Upper lobe of left lung (tissue), 6 donors: ENCODE data around the gene TTC5. TPM values are rescaled to one million over a fixed set of nuclear protein-coding genes. Genes with fewer than 3 reads are reported as not detected.

Experiments used
- ATAC-seq, 2 donors: fragments of 200-7000 bp; cut with Tn5 transposase; one replicate each; pipeline ENCODE4 v1.9.1; 2022; ENCODE audit warnings: mild to moderate bottlenecking in 2 of 2, moderate library complexity in 2 of 2; ENCODE audit not compliant: low FRiP score in 2 of 2
- DNase-seq, 2 donors: peaks; one replicate each; pipeline ENCODE4 v3.0.0-alpha.2; 2019 to 2020
- H3K27ac ChIP-seq, 4 donors: fragments of 200-600 bp; sonication (generic); one replicate each; pipeline ENCODE4 v1.5.1; 2016 to 2019
- H3K27me3 ChIP-seq, 4 donors: fragments of 200-600 bp; sonication (generic); one replicate each; pipeline ENCODE4 v1.5.1; 2017 to 2019
- H3K36me3 ChIP-seq, 4 donors: fragments of 200-600 bp; sonication (generic); one replicate each; pipeline ENCODE4 v1.5.1; 2016 to 2019
- H3K4me1 ChIP-seq, 4 donors: fragments of 200-600 bp; sonication (generic); one replicate each; pipeline ENCODE4 v1.5.1; 2018 to 2019
- H3K4me3 ChIP-seq, 4 donors: fragments of 200-600 bp; sonication (generic); one replicate each; pipeline ENCODE4 v1.5.1; 2017 to 2019; ENCODE audit warnings: mild to moderate bottlenecking in 2 of 4, moderate library complexity in 1 of 4
- H3K9me3 ChIP-seq, 4 donors: fragments of 200-600 bp; sonication (generic); one replicate each; pipeline ENCODE4 v1.5.1; 2018 to 2019
- EP300 ChIP-seq, 4 donors: sonication (generic); formaldehyde crosslinking; IDR thresholded peaks; one replicate each; pipeline ENCODE4 v1.5.1; 2017; ENCODE audit warnings: antibody characterized with exemption in 4 of 4, control low read depth in 2 of 4
- POLR2A ChIP-seq, 4 donors: fragments of 450-650 bp; IDR thresholded peaks; one replicate each; pipeline ENCODE4 v1.5.1; 2016 to 2017; ENCODE audit warnings: antibody characterized with exemption in 4 of 4, mild to moderate bottlenecking in 2 of 4
- POLR2AphosphoS5 ChIP-seq, 2 donors: sonication (generic); formaldehyde crosslinking; IDR thresholded peaks; one replicate each; pipeline ENCODE4 v1.5.1; 2017; ENCODE audit warnings: antibody characterized with exemption in 2 of 2
- WGBS, 2 donors: methylation state at CpG; one replicate each; pipeline ENCODE4 v1.1.5; 2017 to 2018; 5-methylcytosine and 5-hydroxymethylcytosine counted together
- total RNA-seq, 6 donors: library from RNA; depleted of rRNA in 4 of 6; stranded (reverse); fragments of >200 nt in 4 of 6; gene quantifications; one replicate each; pipeline versions ENCODE4 v1.1.0 to v1.2.1, GENCODE V29; 2016 to 2021
- TF ChIP-seq, protein P1 (sequence below), 6 experiments: fragments of 450-650 bp in 4 of 6; fragments of 200-600 bp in 2 of 6; sonication (generic) in 2 of 6; IDR thresholded peaks; one replicate each; pipeline ENCODE4 v1.5.1; 2016 to 2019; ENCODE audit warnings: antibody characterized with exemption in 6 of 6
- donor health status: DM: no; HTN: no; CAD: no; lungs with moderate emphysema.
- donor health status: DM: no; HTN: yes; CAD: no; lungs with severe emphysema.

The TTC5 gene
- total RNA-seq, 6 donors from 2014 or later, result 8.1 to 28.4 (median 17.7) TPM

DNA sequence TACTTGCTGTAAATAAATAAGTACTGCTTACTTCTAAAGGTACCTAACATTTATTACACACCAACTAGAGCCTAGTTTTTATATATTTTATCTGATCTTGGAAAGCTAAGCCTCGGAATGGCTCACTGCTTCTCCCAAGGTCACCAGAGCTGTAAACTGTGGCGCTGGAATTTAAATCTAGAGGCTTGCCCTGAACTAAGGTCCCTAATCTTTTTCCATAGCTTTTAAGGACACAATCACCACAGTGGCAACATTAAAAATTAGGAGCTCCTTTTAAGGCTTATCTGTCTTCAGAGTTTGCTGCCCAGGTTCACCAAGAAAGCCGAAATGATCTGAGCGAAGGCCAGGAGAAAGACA lies 26.7 kb upstream of the TTC5 start:
- Histone ChIP-seq H3K27me3 (no peaks in the 10 kb centered on the region), H3K27ac (peak overlapping the region; percentile 80 to 84 (median 82)), H3K9me3 (no peaks in the 10 kb centered on the region), H3K4me3 (peak overlapping the region; percentile 50 to 73 (median 57)), H3K4me1 (peaks cover 12 to 37% (median 19%) of the 10 kb centered on the region in 4 donors), H3K36me3 (peaks cover 0 to 11% (median 4%) of the 10 kb centered on the region in 4 donors)
- no peak for TF ChIP-seq POLR2AphosphoS5 (IDR thresholded peaks at IDR 0.05)
- TF ChIP-seq EP300 (IDR thresholded peaks at IDR 0.05), result no peak
- no peak for TF ChIP-seq POLR2A (IDR thresholded peaks at IDR 0.05)
- TF ChIP-seq, protein P1, sequence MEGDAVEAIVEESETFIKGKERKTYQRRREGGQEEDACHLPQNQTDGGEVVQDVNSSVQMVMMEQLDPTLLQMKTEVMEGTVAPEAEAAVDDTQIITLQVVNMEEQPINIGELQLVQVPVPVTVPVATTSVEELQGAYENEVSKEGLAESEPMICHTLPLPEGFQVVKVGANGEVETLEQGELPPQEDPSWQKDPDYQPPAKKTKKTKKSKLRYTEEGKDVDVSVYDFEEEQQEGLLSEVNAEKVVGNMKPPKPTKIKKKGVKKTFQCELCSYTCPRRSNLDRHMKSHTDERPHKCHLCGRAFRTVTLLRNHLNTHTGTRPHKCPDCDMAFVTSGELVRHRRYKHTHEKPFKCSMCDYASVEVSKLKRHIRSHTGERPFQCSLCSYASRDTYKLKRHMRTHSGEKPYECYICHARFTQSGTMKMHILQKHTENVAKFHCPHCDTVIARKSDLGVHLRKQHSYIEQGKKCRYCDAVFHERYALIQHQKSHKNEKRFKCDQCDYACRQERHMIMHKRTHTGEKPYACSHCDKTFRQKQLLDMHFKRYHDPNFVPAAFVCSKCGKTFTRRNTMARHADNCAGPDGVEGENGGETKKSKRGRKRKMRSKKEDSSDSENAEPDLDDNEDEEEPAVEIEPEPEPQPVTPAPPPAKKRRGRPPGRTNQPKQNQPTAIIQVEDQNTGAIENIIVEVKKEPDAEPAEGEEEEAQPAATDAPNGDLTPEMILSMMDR (IDR thresholded peaks at IDR 0.05), result no peak
- 14% methylated on average over 4 of the region's 4 CpGs for WGBS, 2 donors
- ATAC-seq, result no peak
- no peak for DNase-seq

DNA sequence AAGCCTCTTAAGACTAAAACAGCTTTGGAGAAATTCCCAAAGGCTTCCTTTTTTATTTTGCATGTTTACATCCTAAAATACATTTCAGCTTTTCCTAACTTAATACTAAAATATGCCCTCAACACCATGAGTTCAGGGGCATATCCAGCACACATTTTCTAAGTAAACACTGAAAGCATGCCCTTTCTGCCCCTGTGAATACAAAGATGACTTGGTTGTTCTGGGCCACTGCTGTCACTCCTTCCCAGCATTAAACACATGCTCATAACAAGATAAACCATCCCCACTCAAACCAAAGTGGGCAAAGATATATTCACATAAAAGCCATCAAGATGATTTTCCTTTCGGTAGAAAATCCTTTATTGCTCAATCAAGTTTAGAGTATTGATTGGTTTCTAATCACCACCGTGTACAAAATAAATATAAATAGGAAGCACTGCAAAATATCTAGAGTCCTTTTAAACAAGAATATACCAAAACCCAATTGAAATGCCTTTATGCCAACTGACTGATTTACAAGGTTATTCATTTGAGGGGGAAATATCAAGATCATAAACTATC lies 25.4 kb upstream of the TTC5 start:
- Histone ChIP-seq H3K4me1 (peaks cover 12 to 44% (median 25%) of the 10 kb centered on the region in 4 donors), H3K4me3 (no peak overlapping the region), H3K36me3 (peaks cover 3 to 15% (median 8%) of the 10 kb centered on the region in 4 donors), H3K27me3 (no peaks in the 10 kb centered on the region), H3K9me3 (no peaks in the 10 kb centered on the region), H3K27ac (no peak overlapping the region)
- DNase-seq, result no peak
- no peak for TF ChIP-seq EP300 (IDR thresholded peaks at IDR 0.05)
- TF ChIP-seq, protein P1 (IDR thresholded peaks at IDR 0.05), result no peak
- no peak for TF ChIP-seq POLR2AphosphoS5 (IDR thresholded peaks at IDR 0.05)
- no peak for TF ChIP-seq POLR2A (IDR thresholded peaks at IDR 0.05)
- 55 to 65% methylated on average over 2 of the region's 2 CpGs for WGBS, 2 donors
- no peak for ATAC-seq

DNA sequence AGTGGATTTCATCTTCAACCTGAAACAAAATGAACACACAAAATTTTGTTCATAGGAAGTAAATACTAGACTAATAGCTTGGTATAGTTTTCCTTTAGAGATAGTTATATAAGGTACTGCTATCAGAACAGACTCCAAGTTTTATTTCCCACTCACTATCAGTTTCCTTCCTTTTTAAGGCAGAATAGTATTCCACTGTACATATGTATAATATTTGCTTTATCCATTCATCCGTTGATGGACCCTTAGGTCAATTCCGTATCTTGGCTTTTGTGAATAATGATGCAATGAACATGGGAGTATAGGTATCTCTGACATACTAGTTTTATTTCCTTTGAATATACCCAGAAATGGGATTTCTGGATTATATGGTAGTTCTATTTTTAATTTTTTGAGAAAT lies 23.6 kb upstream of the TTC5 start:
- ATAC-seq (no peak), DNase-seq (no peak)
- H3K4me1 ChIP-seq, result peaks cover 12 to 44% (median 25%) of the 10 kb centered on the region in 4 donors
- H3K4me3 ChIP-seq, result no peak overlapping the region
- TF ChIP-seq, protein P1 (IDR thresholded peaks at IDR 0.05), result no peak
- TF ChIP-seq POLR2AphosphoS5 (IDR thresholded peaks at IDR 0.05) (no peak), POLR2A (IDR thresholded peaks at IDR 0.05) (no peak), EP300 (IDR thresholded peaks at IDR 0.05) (no peak)
- H3K27ac ChIP-seq, result no peak overlapping the region
- peaks cover 11 to 33% (median 17%) of the 10 kb centered on the region in 4 donors for H3K36me3 ChIP-seq
- WGBS, 2 donors, result 68 to 91% methylated on average over 2 of the region's 2 CpGs
- no peaks in the 10 kb centered on the region for H3K9me3 ChIP-seq
- no peaks in the 10 kb centered on the region for H3K27me3 ChIP-seq

DNA sequence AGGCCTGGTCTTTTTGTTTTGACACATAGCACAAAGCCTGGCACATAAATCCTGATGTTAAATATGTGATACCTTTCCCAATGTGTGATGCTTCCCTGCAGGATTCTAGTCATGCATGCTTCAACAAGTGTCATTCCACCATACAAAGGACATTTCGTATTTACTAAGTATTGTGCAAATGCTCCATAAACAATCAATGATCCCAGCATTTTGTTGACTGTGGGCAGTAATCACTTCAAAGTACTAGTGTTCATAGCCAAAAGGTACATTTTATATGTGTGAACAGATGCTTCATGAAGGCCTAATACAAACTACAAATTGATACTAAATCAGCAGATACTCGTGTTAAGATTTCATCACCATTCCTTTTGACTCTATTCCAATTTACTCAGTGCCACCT lies 23.0 kb upstream of the TTC5 start:
- TF ChIP-seq EP300 (IDR thresholded peaks at IDR 0.05), result no peak
- no peak for TF ChIP-seq POLR2AphosphoS5 (IDR thresholded peaks at IDR 0.05)
- TF ChIP-seq POLR2A (IDR thresholded peaks at IDR 0.05), result no peak
- TF ChIP-seq, protein P1 (IDR thresholded peaks at IDR 0.05), result no peak
- WGBS, 2 donors, result 43 to 54% methylated on average over 2 of the region's 2 CpGs
- no peaks in the 10 kb centered on the region for H3K9me3 ChIP-seq
- ATAC-seq (no peak), DNase-seq (no peak)
- no peak overlapping the region for H3K27ac ChIP-seq
- peaks cover 14 to 39% (median 17%) of the 10 kb centered on the region in 4 donors for H3K36me3 ChIP-seq
- H3K27me3 ChIP-seq, result no peaks in the 10 kb centered on the region
- peaks cover 10 to 44% (median 25%) of the 10 kb centered on the region in 4 donors for H3K4me1 ChIP-seq
- no peak overlapping the region for H3K4me3 ChIP-seq
